K562 (cell line): ENCODE measurements around the gene PRKAR1B. TPM values are rescaled to one million over a fixed set of nuclear protein-coding genes. Genes with fewer than 3 reads are reported as not detected.

Experiments
- ARID2 ChIP-seq: fragments of 450-650 bp; IDR thresholded peaks from 2 replicates; pipeline ENCODE4 v1.6.1; 2017; ENCODE audit warnings: antibody characterized with exemption, mild to moderate bottlenecking
- ATF3 ChIP-seq, 2 experiments: fragments of 450-650 bp in 1 of 2; sonication (generic) in 1 of 2; formaldehyde crosslinking in 1 of 2; IDR thresholded peaks in 1 of 2; conservative IDR thresholded peaks in 1 of 2; 2 replicates each; pipeline versions ENCODE4 v1.6.1 to v1.8.1; 2016 to 2023; ENCODE audit warnings: mild to moderate bottlenecking in 2 of 2, moderate library complexity in 2 of 2, inconsistent platforms in 1 of 2, missing genetic modification reagents in 1 of 2
- ATF4 ChIP-seq: fragments of 450-650 bp; formaldehyde crosslinking; IDR thresholded peaks from 2 replicates; pipeline ENCODE4 v1.4.0; 2022; ENCODE audit warnings: mild to moderate bottlenecking, moderate library complexity
- BHLHE40 ChIP-seq: IDR thresholded peaks from 2 replicates; pipeline ENCODE4 v1.6.1; 2011; ENCODE audit warnings: low read length, improper control_type of control experiment
- FOSL1 ChIP-seq: fragments of 200-800 bp; sonication (Bioruptor generic); conservative IDR thresholded peaks from 2 replicates; pipeline ENCODE4 v1.6.1; 2016; ENCODE audit warnings: missing genetic modification characterization, missing compliant biosample characterization
- FOXA3 ChIP-seq, 2 experiments: fragments of 450-650 bp in 1 of 2; sonication (generic) in 1 of 2; formaldehyde crosslinking; IDR thresholded peaks in 1 of 2; conservative IDR thresholded peaks in 1 of 2; 2 replicates each; pipeline versions ENCODE4 v1.4.0 to v1.8.0; 2020 to 2022; ENCODE audit warnings: mild to moderate bottlenecking in 2 of 2, missing genetic modification reagents in 1 of 2
- GTF2A2 ChIP-seq: IDR thresholded peaks from 2 replicates; pipeline ENCODE4 v1.6.1; 2016; ENCODE audit warnings: mild to moderate bottlenecking, missing genetic modification characterization, missing compliant biosample characterization
- KAT7 ChIP-seq: sonication (generic); formaldehyde crosslinking; IDR thresholded peaks from 2 replicates; pipeline ENCODE4 v1.8.0; 2022; ENCODE audit warnings: missing genetic modification reagents, mild to moderate bottlenecking, borderline replicate concordance
- KDM4B ChIP-seq, 2 experiments: fragments of 450-650 bp in 1 of 2; sonication (generic) in 1 of 2; IDR thresholded peaks; 2 replicates each; pipeline ENCODE4 v1.6.1; 2016 to 2017; ENCODE audit warnings: borderline replicate concordance in 2 of 2, antibody characterized with exemption in 1 of 2, low read depth in 1 of 2, mild to moderate bottlenecking in 1 of 2
- MEF2A ChIP-seq: IDR thresholded peaks from 2 replicates; pipeline ENCODE4 v1.6.1; 2011; ENCODE audit warnings: low read depth, mild to moderate bottlenecking, low read length, moderate library complexity; ENCODE audit not compliant: control insufficient read depth
- MNT ChIP-seq, 2 experiments: fragments of 450-650 bp; conservative IDR thresholded peaks; 2 replicates each; pipeline ENCODE4 v1.6.1; 2017; ENCODE audit warnings: mild to moderate bottlenecking in 2 of 2, moderate library complexity in 2 of 2
- POLR2AphosphoS5 ChIP-seq: IDR thresholded peaks from 2 replicates; pipeline ENCODE4 v1.6.1; 2011; ENCODE audit warnings: mild to moderate bottlenecking, low read depth, low read length, moderate library complexity; ENCODE audit not compliant: control insufficient read depth, insufficient read depth
- SIRT6 ChIP-seq: IDR thresholded peaks from one replicate; pipeline ENCODE4 v1.6.1; 2012; ENCODE audit warnings: low read depth, mild to moderate bottlenecking, control low read depth, inconsistent platforms, low read length, moderate library complexity
- TCF15 ChIP-seq: fragments of 250-450 bp; sonication (Bioruptor Pico); IDR thresholded peaks from 2 replicates; pipeline ENCODE4 v1.8.0; 2022; ENCODE audit warnings: moderate library complexity, mild to moderate bottlenecking, inconsistent platforms
- XRCC3 ChIP-seq: fragments of 450-650 bp; IDR thresholded peaks from 2 replicates; pipeline ENCODE4 v1.6.1; 2017; ENCODE audit warnings: mild to moderate bottlenecking, moderate library complexity
- ZFX ChIP-seq: sonication (generic); formaldehyde crosslinking; IDR thresholded peaks from 2 replicates; pipeline ENCODE4 v1.8.0; 2022; ENCODE audit warnings: mild to moderate bottlenecking, missing genetic modification reagents, moderate library complexity
- ZKSCAN1 ChIP-seq: fragments of 150-350 bp; IDR thresholded peaks from 2 replicates; pipeline ENCODE4 v1.6.1; 2016; ENCODE audit warnings: low read depth, low read length
- ZNF644 ChIP-seq: fragments of 200-800 bp; sonication (Bioruptor generic); IDR thresholded peaks from 2 replicates; pipeline ENCODE4 v1.6.1; 2016; ENCODE audit warnings: low read depth, missing genetic modification characterization, missing compliant biosample characterization
- polyA plus RNA-seq, 8 experiments: library from polyadenylated mRNA; depleted of rRNA in 4 of 8; stranded (reverse) in 5 of 8; unstranded in 3 of 8; fragments of >200 nt; fragmentation: Nextera tagmentation in 2 of 8; fragmentation: Illumina TruSeq in 1 of 8; extraction: Ambion mirVana in 2 of 8; extraction: Trizol in 1 of 8; gene quantifications; 2 replicates each; pipeline versions ENCODE4 v1.2.1 to v1.2.3, GENCODE V29; 2011 to 2014; ENCODE audit warnings: inconsistent platforms in 1 of 8, missing spikeins in 1 of 8
- total RNA-seq, 7 experiments: library from RNA; depleted of rRNA in 6 of 7; stranded (reverse); fragments of >200 nt in 6 of 7; fragmentation: Illumina TruSeq in 2 of 7; extraction: Trizol in 2 of 7; gene quantifications; 2 replicates each; pipeline versions ENCODE4 v1.2.1 to v1.2.3, GENCODE V29; 2011 to 2021; ENCODE audit warnings: low replicate concordance in 1 of 7
- TF ChIP-seq, protein P1 (sequence below): sonication (generic); formaldehyde crosslinking; IDR thresholded peaks from 2 replicates; pipeline ENCODE4 v1.9.0; 2022; ENCODE audit warnings: mild to moderate bottlenecking, missing genetic modification reagents
- TF ChIP-seq, protein P2 (sequence below): fragments of 450-650 bp; formaldehyde crosslinking; IDR thresholded peaks from 2 replicates; pipeline ENCODE4 v1.4.0; 2020; ENCODE audit warnings: mild to moderate bottlenecking, moderate library complexity

Gene PRKAR1B
- total and polyA plus RNA-seq, 9 of the 15 experiments (the other 6 are each of a cell fraction or from before 2014, with no cell fraction given): 0.99 to 30.5 (median 12.7) TPM

GRCh38 chr7:542713-543500 is 184.2 kb downstream of the PRKAR1B start (continued):
- TF ChIP-seq MNT (conservative IDR thresholded peaks at IDR 0.05) (no peak), XRCC3 (no peak), BHLHE40 (no peak), FOXA3 (CRISPR knock-in tag; conservative IDR thresholded peaks at IDR 0.05 in 1 of 2, IDR thresholded peaks at IDR 0.05 in 1 of 2) (no peak), MEF2A (no peak), ATF3 (IDR thresholded peaks at IDR 0.05) (peak; percentile 46; the same call in 1 of the 2 replicates), ATF3 (CRISPR knock-in tag; conservative IDR thresholded peaks at IDR 0.05) (no peak), ARID2 (no peak), ZKSCAN1 (no peak), FOSL1 (tag) (peak; percentile 80), ATF4 (no peak), TCF15 (CRISPR knock-in tag) (no peak), ZNF644 (tag) (no peak), KAT7 (CRISPR knock-in tag) (0 out of 2 replicates have a peak, but pooled peaks have one; percentile 30), POLR2AphosphoS5 (no peak), ZFX (CRISPR knock-in tag) (0 out of 2 replicates have a peak, but pooled peaks have one; percentile 34), GTF2A2 (tag) (no peak), SIRT6 (no peak), KDM4B (IDR thresholded peaks at IDR 0.05; ENCODE audit: borderline replicate concordance in 2 of 2, low read depth in 1 of 2) (no peak)
- TF ChIP-seq, protein P1, sequence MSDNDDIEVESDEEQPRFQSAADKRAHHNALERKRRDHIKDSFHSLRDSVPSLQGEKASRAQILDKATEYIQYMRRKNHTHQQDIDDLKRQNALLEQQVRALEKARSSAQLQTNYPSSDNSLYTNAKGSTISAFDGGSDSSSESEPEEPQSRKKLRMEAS (CRISPR knock-in tag): 0 out of 2 replicates have a peak, but pooled peaks have one; percentile 7
- TF ChIP-seq, protein P2, sequence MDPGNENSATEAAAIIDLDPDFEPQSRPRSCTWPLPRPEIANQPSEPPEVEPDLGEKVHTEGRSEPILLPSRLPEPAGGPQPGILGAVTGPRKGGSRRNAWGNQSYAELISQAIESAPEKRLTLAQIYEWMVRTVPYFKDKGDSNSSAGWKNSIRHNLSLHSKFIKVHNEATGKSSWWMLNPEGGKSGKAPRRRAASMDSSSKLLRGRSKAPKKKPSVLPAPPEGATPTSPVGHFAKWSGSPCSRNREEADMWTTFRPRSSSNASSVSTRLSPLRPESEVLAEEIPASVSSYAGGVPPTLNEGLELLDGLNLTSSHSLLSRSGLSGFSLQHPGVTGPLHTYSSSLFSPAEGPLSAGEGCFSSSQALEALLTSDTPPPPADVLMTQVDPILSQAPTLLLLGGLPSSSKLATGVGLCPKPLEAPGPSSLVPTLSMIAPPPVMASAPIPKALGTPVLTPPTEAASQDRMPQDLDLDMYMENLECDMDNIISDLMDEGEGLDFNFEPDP (CRISPR knock-in tag): no peak
